Stimulated activated CD8-positive, alpha-beta memory T cell treated with anti-CD3 and anti-CD28 coated beads, Interleukin-7, amount 100 ng/mL, for 4 hours (primary cell): ENCODE data around the gene LRP6.

Source experiments
- DNase-seq, 2 donors: peaks; one replicate each; pipeline ENCODE4 v3.0.0-alpha.2; 2020; ENCODE audit warnings: low read depth in 2 of 2

The LRP6 gene

GRCh38 chr12:12072064-12072760 lies 194.6 kb downstream of the LRP6 start:
- peak; percentile 2 for DNase-seq

GRCh38 chr12:12070674-12071656 lies 195.9 kb downstream of the LRP6 start, which contains the start of gene BCL2L14:
Gene BCL2L14, plus strand, starts transcription at chr12:12070939. Its CDS starts 8,367 bp downstream, at chr12:12079306.
- DNase-seq: no peak

GRCh38 chr12:12069821-12070548 lies 196.9 kb downstream of the LRP6 start:
- DNase-seq: no peak

GRCh38 chr12:12068751-12069150 lies 198.1 kb downstream of the LRP6 start:
- no peak for DNase-seq
